HG03066 (cell line): ENCODE results near the gene VWF.
"Not testable (repeated sequence)": the region's sequence is repeated elsewhere in the genome, so short reads cannot be mapped to it uniquely, and the experiment has no call there.

ENCODE experiments used
- ATAC-seq: cut with Tn5 transposase; IDR thresholded peaks from one replicate; pipeline ENCODE4 v1.9.1; 2021; ENCODE audit warnings: low read depth; ENCODE audit not compliant: unreplicated experiment

Gene VWF

GRCh38 chr12:6124411-6125309 is at the start of gene VWF:
Gene VWF (minus strand): TSS chr12:6124670. CDS start chr12:6123196, 1,474 bp downstream.
- ATAC-seq: no peak

DNA sequence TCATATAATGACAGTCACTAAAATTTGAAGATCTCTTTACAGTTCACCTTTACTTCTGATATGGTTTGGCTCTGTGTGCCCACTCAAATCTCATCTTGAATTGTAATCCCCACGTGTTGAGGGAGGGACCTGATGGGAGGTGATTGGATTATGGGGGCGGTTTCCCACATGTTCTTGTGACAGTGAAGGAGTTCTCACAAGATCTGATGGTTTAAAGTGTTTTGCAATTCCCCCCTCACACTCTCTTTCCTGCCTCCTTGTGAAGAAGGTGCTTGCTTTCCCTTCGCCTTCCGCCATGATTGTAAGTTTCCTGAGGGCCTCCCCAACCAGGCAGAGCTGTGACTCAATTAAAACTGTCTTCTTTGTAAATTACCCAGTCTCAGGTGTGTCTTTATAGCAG is 48.4 kb upstream of the VWF start:
- no peak for ATAC-seq

DNA sequence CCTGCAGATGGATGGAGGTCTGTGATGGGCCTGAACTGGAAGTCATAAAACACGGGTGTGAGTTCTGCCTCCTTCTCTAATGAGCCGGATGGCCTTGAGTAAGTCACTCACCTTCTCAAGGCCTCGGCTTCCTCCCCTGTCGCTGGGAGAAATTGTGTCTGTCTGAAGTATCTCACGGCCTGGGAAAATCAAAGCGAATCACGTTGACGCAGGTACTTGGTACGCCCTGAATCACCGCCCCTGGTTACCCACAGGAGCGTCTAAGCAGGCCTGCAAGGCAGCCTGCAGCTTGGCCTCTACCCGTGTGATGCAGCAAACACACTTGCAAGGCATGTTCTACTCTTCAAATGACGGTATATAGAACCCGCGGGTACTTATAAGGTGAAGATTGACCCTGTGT is 47.6 kb upstream of the VWF start:
- ATAC-seq: no peak

- ATAC-seq: no peak
Observed at GRCh38 chr12:6171409-6172015, 47.0 kb upstream of the VWF start.

DNA sequence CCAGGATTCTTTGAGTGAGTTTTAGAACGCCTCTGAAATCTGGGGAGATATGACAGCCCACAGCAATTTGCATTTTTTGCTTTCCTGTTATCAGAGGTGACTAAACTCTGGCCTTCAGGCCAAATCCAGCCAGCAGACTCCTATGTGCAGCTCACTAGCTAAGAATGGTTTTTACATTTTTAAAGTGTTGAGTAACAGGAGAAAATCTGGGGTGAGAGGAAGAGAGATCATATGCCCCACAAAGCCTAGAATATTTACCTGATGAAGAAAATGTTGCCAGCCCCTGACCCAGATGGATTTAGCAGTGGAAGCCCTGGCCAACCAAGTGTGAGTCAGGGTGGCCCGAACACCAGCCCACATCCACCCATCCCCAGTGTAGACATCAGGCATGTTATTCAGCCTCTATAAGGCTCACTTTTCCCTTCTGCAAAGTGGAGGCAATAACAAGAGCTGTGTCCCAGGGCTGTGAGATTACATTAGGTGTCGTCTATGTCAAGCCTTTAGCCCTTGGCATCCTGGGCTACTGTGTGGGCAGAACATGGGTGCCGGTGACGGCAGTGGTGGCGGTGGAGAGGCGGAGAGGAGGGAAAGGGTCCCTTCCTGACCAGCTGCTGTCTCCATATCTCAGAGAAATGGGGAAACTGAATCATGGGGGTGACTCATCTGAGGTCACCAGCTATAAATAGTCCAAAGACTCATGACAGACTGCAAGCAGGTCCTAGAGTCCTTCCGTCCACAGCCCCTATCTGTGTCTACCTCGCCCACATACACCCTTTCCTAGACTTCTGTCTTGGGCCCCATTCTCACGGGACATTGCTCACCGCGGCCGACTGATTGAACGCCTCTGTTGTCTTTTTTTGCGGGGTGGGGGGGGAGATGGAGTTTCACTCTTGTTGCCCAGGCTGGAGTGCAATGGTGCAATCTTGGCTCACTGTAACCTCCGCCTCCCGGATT is 43.1 kb upstream of the VWF start:
- ATAC-seq: peak; percentile 64

DNA sequence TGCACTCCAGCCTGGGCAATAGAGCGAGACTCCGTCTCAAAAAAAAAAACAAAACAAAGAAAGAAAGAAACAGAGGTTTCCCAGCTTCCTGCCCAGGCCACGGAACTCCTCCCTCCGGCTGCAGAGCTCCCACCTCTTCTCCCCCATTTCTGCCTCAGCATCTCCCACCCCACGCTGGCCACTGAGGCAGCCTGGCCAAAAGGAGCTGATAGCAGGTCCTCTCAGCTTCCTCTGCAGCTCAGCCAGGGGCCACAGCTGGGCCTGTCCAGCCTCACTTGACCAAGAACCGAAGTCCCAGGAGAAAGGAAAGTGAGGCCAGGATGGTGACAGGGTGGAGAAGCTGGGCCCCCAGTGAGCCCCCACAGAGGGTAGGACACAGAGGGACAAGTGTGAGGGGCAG is 42.3 kb upstream of the VWF start:
- ATAC-seq: no peak

DNA sequence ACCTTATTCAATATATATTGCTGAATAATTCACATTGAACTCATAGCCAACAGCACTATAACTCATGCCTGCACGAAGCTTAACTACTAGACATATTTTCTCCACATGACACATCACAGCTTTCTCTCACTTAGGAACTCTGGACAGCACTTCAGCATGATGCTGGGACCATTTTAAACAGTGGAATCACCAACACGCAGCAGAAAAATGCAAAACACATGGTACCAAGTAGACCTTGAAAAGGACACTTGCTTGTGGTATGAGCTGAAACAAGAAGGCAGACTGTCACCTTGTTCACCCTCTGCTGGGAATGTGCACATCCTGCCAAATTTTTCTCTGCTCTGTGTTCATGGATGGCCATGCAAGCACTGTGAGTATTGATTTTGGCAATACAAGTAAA is 40.9 kb upstream of the VWF start:
- ATAC-seq: no peak

- ATAC-seq: no peak
Observed at GRCh38 chr12:6163416-6164060, 39.1 kb upstream of the VWF start.

DNA sequence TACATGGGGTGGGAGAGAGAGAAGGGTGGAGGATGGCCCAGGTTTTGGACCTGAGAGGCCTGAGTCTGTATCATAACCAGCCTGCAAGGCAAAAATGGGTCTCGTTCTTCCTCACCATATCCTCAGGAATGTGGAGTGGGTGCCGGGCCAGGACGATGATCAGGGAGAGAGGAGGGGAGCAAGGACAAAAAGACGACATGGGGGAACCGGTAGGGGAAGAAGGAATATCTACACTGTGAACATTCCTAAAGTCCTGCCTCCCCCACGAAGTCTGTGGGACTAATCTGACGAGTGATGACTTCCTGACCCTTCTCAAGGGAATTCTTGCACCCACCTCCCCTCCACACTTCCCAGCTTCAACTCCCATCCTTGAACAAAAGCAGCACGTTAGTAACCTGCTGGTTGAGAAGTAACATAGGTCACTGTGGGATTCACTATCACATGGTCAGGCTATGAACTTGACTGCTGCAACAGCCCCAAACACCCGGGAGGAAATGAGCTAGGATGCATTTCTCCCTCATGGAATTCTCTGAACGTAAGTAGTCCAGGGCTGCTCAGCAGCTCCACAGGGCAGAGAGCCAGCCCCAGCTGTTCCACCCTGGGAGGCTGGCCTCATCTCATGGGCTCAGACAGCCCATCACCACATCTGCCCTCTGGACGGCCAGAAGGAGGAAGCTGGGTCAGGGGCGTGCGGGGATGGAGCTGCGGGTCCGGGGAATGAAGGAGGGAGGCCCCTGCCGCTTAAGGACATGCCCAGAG is 36.8 kb upstream of the VWF start:
- no peak for ATAC-seq

- not testable (repeated sequence) for ATAC-seq
Observed at GRCh38 chr12:6160049-6160649, 35.7 kb upstream of the VWF start.

- not testable (repeated sequence) for ATAC-seq
Observed at GRCh38 chr12:6159166-6160011, 34.9 kb upstream of the VWF start.

DNA sequence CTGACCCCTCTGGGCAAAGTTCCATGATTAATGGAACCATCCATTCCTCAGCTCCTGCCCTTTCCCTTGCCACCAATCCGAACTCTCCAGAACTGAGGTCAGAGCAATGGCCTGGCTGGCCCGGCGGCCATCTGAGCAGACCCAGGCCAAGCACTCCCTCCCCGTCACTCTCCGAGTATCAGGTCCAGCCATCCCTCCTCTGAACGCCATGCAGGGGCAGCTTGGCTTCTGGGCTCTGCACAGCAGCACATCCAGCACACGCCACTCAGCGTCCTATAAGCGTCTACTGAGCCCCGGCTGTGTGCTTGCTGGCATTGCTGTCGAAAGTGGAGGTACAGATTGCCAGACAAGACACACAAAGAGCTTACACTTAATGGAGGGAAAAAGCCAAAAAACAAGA is 34.3 kb upstream of the VWF start:
- ATAC-seq: no peak

- no peak for ATAC-seq
Observed at GRCh38 chr12:6158255-6158654, 33.8 kb upstream of the VWF start.

GRCh38 chr12:6157482-6157881 is 33.0 kb upstream of the VWF start:
- ATAC-seq: no peak

GRCh38 chr12:6154730-6155459 is 30.4 kb upstream of the VWF start:
- ATAC-seq: no peak

DNA sequence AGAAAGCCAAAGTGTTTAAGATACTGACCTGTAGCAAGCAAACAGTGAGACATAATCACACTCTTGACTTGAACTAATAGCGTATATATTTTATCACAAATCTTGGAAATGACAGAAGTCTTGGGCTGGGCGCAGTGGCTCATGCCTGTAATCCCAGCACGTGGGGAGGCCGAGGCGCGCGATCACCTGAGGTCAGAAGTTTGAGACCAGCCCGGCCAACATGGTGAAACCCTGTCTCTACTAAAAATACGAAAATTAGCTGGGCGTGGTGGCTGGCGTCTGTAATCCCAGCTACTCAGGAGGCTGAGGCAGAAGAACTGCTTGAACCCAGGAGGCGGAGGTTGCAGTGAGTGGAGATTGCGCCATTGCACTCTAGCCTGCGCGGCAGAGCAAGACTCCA is 24.3 kb upstream of the VWF start:
- ATAC-seq: not testable (repeated sequence)

GRCh38 chr12:6148061-6148460 is 23.6 kb upstream of the VWF start:
- ATAC-seq: no peak

DNA sequence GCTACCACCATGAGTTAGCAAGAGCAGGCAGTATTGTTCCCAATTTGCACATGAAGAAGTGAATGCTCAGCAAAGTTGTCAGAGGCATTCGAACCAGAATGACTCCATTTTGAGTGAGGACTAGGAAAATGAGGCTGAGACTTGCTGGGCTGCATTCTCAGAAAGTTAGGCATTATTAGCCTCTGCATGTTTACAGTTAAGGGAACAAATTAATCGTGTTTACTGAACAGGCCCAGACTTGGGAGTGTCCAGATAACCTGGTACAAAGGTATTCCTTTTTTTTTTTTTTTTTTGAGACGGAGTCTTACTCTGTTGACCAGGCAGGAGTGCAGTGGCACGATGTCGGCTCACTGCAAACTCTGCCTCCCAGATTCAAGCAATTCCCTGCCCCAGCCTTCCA is 22.5 kb upstream of the VWF start:
- ATAC-seq: no peak
